Measurements from ENCODE around the gene ING4.

GRCh38 chr12:6644257-6644596 lies 18.7 kb downstream of the ING4 start:
- TF ChIP-seq CTCF (conservative IDR thresholded peaks at IDR 0.05; ENCODE audit: low read length) = no peak
- no peak for TF ChIP-seq EZH2phosphoT487 (IDR thresholded peaks at IDR 0.05; ENCODE audit: borderline replicate concordance)

Measured in Loucy (cell line).